ENCODE measurements around the gene WDR73.

GRCh38 chr15:84629033-84629432 is 25.1 kb downstream of the WDR73 start:
- TF ChIP-seq, protein P1, sequence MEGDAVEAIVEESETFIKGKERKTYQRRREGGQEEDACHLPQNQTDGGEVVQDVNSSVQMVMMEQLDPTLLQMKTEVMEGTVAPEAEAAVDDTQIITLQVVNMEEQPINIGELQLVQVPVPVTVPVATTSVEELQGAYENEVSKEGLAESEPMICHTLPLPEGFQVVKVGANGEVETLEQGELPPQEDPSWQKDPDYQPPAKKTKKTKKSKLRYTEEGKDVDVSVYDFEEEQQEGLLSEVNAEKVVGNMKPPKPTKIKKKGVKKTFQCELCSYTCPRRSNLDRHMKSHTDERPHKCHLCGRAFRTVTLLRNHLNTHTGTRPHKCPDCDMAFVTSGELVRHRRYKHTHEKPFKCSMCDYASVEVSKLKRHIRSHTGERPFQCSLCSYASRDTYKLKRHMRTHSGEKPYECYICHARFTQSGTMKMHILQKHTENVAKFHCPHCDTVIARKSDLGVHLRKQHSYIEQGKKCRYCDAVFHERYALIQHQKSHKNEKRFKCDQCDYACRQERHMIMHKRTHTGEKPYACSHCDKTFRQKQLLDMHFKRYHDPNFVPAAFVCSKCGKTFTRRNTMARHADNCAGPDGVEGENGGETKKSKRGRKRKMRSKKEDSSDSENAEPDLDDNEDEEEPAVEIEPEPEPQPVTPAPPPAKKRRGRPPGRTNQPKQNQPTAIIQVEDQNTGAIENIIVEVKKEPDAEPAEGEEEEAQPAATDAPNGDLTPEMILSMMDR (IDR thresholded peaks at IDR 0.05), result no peak
- TF ChIP-seq EP300 (IDR thresholded peaks at IDR 0.05) (no peak), POLR2A (IDR thresholded peaks at IDR 0.05; ENCODE audit: low read depth) (no peak), POLR2AphosphoS5 (IDR thresholded peaks at IDR 0.05) (no peak)

Data from esophagus muscularis mucosa (tissue), 4 donors.